Measurements from ENCODE around the gene NFKB1. TPM values are rescaled to one million over a fixed set of nuclear protein-coding genes. Genes with fewer than 3 reads are reported as not detected.

The NFKB1 gene
- total RNA-seq, 2 experiments from 2014 or later: 179 to 180 TPM

DNA sequence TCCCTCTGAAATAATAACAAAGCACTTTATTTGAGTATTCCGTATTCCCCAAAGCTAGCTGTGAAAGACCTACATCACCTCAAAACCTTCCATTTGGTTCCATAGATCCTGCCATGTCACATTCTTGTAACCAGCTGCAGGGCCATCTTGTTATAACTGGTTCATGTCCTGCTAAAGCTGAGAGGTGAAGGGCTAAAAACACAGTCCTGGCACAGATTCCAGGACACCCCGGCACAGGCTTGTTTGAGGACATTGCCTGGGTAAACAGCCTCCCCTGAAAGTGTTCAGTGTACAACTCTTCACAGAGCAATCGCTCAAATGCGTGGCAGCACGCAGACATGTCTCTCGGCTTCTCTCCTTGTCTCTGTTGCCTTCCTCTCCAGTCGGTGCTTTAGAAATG lies 130.5 kb downstream of the NFKB1 start:
- CTCF ChIA-PET: no interaction called here
- POLR2A ChIA-PET: interaction anchor here (0.6 kb wide), 1 partner anchor 1285 kb away, joined by 4 read pairs; no protein-coding TSS in a partner anchor

DNA sequence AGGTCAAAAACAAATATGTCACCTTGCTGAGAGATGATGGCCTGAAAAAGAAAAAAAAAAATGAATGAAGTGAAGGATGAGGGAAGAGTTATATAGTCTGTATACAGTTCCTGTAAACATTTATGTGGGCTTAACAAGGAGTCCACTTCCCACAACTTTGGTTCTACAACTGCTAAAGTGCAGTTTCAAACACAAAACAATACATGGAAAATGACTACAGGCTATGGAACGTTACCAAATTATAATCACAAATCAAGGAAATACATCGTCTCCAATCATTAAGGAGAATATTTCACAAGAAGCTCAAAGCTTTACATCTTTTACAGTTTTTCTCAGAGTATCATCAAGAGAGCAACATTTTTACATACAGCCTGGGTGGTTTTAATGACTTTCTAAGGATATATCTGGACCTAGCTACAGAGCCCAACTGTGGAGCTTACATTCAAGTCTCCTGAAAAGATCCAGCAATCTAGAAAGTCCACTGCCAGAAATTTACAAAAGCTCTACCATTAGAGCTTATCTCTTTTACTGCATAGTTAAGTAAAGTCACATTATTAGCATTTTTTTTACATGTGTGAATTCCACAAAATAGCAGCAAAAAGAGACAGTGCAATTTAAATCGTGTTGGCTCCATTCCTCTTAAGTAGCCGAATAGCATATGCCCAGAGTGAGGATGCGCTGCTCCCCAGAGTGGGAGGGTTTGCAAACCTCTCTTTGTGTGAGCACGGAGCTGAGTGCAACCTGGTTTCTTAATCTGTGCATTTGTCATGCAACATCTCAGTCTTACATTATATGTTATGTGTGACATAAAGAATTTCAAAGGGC lies 131.3 kb downstream of the NFKB1 start:
- POLR2A ChIA-PET: interaction anchor here (0.5 to 0.6 kb wide), 2 partner anchors 202 to 1286 kb away, joined by 4 to 9 read pairs; no protein-coding TSS in a partner anchor
- CTCF ChIA-PET: interaction anchor here (0.8 kb wide), 1 partner anchor 202 kb away, joined by 3 read pairs; no protein-coding TSS in a partner anchor

DNA sequence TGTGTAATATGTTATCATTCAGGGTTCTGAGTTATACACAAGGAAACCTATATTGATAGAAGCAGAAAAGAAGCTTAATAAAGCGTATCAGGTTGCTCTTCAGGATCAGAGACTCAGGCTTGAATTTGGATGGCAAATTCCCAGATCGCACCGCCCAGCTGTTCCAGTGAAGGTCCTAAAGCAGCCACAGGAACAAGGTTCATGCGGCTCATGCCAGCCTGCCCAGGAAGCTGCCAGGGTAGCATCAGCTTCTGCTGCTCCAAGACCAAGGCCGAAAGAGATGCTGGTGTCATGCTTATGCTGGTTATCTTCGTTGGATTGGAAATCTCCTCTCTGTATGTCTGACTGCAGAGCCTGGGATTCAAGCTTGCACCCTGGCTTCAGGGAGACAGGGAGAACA lies 131.9 kb downstream of the NFKB1 start:
- ChIA-PET POLR2A (no interaction called here), CTCF (interaction anchor here (0.8 kb wide), 1 partner anchor 202 kb away, joined by 3 read pairs; no protein-coding TSS in a partner anchor)

DNA sequence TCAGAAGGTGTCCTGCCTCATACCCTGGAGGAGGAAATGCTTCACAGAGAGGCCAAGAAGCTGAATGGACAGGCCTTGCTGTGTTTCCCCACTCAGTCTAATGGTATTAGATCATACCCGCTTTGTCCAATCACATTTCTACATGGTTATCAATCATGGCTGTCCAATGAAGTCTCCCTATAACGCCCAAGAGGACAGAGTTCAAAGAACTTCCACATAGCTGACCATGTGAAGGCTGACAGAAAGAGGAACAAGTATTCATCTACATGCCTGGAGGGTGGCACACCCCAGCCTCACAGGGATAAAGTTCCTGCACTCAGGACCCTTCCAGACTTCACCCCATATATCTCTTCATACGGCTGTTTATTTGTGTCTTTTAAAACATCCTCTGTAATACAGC lies 136.2 kb downstream of the NFKB1 start:
- CTCF ChIA-PET: no interaction called here
- POLR2A ChIA-PET: no interaction called here

DNA sequence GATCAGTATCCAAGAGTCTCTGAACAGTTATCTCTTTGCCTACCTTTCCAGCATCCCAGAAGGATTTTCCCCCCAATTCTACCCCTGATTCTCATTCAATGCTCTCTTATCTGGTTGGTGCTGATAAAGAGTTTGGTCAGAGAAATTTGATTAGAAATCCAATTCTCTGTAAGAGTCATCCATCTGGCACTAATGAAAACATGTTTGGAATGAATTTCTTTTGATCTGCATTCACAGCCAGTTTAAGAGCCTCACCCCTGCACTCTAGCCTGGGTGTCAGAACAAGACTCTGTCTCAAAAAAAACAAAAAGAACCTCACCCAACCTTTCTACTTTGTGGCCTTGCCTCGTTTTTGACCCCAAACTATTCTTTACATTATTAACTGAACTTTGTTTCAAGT lies 137.5 kb downstream of the NFKB1 start:
- ChIA-PET CTCF (no interaction called here), POLR2A (no interaction called here)

DNA sequence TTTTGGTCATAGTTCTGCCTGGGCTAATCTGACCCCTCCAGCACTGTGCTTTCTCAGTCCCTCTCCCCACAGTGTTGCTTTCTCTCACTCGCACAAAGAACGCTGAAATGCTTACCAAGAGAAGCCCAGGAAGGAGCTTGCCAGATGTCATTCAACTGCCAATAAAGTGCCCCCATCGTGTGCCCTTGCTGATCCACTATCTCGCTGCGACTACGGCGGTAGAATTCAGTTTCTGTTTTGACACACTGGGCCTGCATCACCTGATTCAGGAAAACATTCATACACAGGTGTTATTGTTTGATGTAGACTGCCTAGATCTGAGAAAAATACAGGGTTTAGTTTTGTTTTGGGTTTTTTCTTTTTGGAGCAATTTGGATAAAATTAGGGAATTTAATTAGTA lies 138.4 kb downstream of the NFKB1 start:
- CTCF ChIA-PET: no interaction called here
- POLR2A ChIA-PET: no interaction called here

DNA sequence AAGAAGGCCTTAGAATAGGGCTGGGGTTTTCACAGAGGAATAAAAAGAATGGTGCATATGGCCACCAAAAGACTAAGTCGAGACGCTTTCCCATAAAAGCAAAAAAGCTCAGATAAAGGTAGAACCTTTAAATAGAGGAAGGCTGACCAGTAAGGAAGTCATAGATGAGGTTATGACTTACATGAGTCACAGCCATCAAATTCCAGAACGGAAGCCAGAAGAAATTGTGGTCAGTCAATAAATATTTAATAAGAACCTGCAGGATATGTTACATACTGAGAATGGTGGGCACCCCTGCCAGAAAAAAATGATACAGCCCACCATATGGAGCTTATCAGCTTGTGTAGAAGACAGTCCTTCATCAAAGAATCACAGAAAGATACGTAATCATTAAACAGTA lies 139.5 kb downstream of the NFKB1 start:
- CTCF ChIA-PET: no interaction called here
- POLR2A ChIA-PET: no interaction called here

DNA sequence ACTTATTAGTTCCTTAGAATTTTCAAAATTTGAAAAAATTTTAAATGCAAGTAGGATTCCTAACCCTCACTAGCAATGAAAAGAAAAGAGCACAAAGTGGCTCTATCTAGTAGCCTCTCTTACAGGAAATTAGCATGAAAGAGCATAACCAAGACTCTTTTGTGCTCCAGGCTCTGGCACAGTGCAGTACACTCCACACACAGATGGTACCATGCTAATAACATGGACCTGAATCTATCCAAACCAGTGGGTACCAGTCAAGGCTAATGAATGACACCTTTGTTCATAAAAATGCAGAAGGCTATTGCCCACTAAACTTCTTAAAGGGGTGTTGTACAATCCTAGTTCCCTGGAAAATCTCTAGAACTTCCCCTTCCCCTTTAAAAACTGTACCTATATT lies 140.6 kb downstream of the NFKB1 start:
- POLR2A ChIA-PET: no interaction called here
- CTCF ChIA-PET: no interaction called here

DNA sequence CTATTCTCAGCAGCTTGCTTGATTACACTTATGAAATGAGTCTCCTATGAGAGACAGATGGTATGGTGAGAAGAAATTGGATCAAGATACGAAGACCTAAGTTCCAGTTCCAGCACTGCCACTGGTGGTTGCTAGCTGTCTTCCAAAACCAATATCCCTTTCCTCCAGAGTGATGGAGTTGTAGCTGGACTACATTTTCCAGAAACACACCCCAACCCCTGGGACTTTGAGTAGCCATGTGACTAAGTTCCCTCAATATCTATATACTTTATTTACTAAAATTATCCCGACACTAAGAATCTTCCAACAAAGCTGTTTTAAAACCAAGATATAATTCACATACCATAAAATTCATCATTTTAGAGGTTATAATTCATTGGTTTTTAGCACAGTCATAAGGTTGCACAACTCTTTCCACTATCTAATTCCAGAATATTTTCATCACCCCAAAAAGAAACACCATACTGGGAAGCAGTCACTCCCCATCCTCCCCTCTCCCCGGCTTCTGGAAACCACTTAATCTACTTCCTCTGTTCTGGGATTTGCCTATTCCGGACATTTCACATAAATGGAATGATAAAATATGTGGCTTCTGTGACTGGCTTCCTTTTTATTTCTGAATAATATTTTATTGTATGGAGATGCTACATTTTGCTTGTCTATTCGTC lies 141.6 kb downstream of the NFKB1 start:
- CTCF ChIA-PET: no interaction called here
- POLR2A ChIA-PET: no interaction called here

DNA sequence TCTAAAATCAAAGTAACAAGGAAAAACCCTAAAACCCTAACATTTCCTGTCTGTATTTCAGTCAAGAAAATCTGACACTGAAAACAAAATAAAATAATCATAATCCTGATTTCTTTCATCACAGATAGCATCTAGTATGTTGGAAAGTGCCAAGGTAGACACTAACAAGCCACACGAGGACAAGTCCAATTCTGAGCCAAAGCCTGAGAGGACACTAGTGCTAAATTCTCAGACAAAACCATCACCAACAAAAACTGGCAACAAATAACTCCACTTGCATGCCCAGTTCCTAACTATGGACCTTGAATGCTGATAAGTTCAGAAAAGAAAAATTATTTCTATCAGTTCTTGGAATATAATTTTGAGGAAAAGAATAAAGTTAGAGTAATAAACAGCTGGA lies 146.0 kb downstream of the NFKB1 start:
- ChIA-PET POLR2A (no interaction called here), CTCF (no interaction called here)

DNA sequence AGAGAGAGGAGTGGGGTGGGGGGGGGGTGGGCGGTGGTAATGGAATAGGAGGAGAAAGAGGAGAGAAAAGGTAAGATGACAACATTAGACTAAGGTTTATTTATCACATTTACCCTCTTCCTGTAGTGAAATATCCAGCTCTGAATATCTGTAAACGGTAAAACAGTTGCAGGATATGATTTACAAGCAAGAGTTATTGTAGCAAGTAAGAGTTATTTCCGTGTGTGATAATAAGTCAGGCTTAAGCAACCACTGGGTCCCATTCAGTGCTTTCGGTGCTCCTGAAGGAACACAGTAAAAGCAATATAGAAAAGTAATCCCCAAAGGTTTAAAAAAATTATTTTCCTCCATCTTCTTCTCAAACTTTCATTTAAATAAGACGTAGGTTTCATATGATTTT lies 156.0 kb downstream of the NFKB1 start:
- POLR2A ChIA-PET: interaction anchor here (0.7 kb wide), 1 partner anchor 31 kb away, joined by 3 read pairs; no protein-coding TSS in a partner anchor
- CTCF ChIA-PET: no interaction called here

DNA sequence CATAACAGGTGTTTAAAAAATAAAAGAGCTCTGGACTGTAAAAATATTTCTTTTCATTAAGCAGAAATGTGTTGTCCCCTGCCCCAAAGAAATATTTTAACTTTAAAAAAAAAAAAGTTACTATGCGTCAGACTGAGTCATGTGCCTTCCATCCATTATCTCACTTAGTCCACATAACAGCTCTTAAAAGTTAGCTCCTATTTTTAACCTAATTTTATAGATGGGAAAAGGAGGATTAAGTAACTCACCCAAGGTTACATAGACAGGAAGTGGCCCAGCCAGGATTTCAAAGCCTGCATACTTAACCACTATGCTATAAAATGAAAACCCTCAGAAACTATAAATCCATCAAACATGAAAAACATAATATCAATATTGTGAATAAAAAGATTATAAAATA lies 161.9 kb downstream of the NFKB1 start:
- CTCF ChIA-PET: no interaction called here

DNA sequence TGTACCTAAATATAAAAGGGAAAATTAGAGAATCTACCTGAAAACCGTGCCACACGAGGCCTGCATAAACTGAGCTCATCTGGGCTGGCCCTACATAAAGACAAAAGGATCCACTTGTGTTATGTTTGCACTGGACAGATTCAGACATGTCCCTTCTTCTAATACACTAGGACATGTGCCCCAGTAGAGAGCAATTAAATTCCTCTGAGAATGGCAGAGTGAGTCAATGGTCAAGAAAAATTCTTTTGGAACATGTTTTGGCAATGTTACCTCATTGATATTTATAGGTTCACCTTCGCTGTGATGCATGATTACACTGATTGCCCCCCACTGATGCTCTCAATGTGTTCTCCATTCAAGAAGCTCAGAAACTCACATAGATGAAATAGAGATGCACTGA lies 164.4 kb downstream of the NFKB1 start:
- POLR2A ChIA-PET: no interaction called here
- CTCF ChIA-PET: no interaction called here

More for the DNA sequence above, 161.9 kb downstream of the NFKB1 start:
- POLR2A ChIA-PET: no interaction called here

Other genes starting within 250 kb of the NFKB1 start
- gene SLC39A8, start 155.9 kb upstream of the NFKB1 start, total RNA-seq: 10 to 100 TPM; 84.1 to 87.8 TPM

All from activated CD8-positive, alpha-beta memory T cell treated with anti-CD3 and anti-CD28 coated beads for 36 hours (primary cell).